Upper lobe of right lung (tissue), 1 donor: Measurements from ENCODE around the gene RELT. TPM values are rescaled to one million over a fixed set of nuclear protein-coding genes. Genes with fewer than 3 reads are reported as not detected.

Experiments
- ATAC-seq: fragments of 200-7000 bp; cut with Tn5 transposase; one replicate; pipeline ENCODE4 v1.9.1; 2020; ENCODE audit warnings: mild to moderate bottlenecking, moderate library complexity
- DNase-seq: peaks from one replicate; pipeline ENCODE4 v3.0.0-alpha.2; 2020
- H3K27ac ChIP-seq: fragments of 200-600 bp; one replicate; pipeline ENCODE4 v1.8.0; 2022
- H3K27me3 ChIP-seq: fragments of 200-600 bp; one replicate; pipeline ENCODE4 v1.8.0; 2022; ENCODE audit warnings: mild to moderate bottlenecking
- H3K36me3 ChIP-seq: fragments of 200-600 bp; one replicate; pipeline ENCODE4 v1.8.0; 2022
- H3K4me1 ChIP-seq: fragments of 200-600 bp; one replicate; pipeline ENCODE4 v1.8.0; 2022
- H3K4me3 ChIP-seq: fragments of 200-600 bp; one replicate; pipeline ENCODE4 v1.8.0; 2022; ENCODE audit warnings: mild to moderate bottlenecking
- H3K9me3 ChIP-seq: fragments of 200-600 bp; one replicate; pipeline ENCODE4 v1.8.0; 2022
- CTCF ChIP-seq: fragments of 200-600 bp; IDR thresholded peaks from one replicate; pipeline ENCODE4 v1.8.0; 2022; ENCODE audit warnings: antibody characterized with exemption
- intact Hi-C: fragments of 100-400 bp; cut with DNase I; formaldehyde crosslinking; loops from one replicate; pipeline ENCODE4 v1.11.0; 2022
- total RNA-seq: library from RNA; stranded (reverse); fragmentation: NEBNext Ultra II Directional; extraction: Animal tissue kit (Norgen Biotek cat#: 25700); gene quantifications from one replicate; pipeline ENCODE4 v1.2.1, GENCODE V29; 2021
- donor health status: DM: no; HTN: yes; CAD: no; lungs with severe emphysema.

The RELT gene
- total RNA-seq, 1 donor from 2014 or later: 11.7 TPM

DNA sequence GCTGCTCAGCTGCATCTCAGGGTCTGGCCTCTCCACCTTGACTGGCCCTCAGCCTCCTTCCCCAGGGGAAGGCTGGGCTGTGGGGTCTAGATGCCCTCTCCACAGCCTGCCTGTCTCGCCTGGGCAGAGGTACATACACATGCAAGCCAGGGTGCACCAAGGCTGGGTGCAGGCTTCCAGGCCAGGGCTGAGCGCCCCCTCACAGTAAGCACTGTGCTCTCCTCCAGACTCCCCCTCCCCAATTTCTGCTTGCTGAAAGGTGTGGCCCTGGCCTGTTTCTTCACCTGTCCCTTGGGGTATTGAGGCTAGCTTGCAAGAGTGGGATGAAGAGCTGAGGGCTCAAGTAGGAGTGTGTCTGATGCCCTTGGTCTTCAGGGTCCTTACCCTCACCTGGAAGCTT, 22.5 kb downstream of the RELT start:
- Histone ChIP-seq H3K4me3 (no peak overlapping the region), H3K36me3 (peaks cover 7% of the 10 kb centered on the region), H3K27ac (no peak overlapping the region), H3K9me3 (no peaks in the 10 kb centered on the region), H3K4me1 (no peaks in the 10 kb centered on the region), H3K27me3 (no peaks in the 10 kb centered on the region)
- no peak for TF ChIP-seq CTCF
- ATAC-seq (no peak), DNase-seq (peak; percentile 23)
- intact Hi-C loops: no loop called here

- Histone ChIP-seq H3K27me3 (no peaks in the 10 kb centered on the region), H3K4me3 (no peak overlapping the region), H3K36me3 (peaks cover 7% of the 10 kb centered on the region), H3K9me3 (no peaks in the 10 kb centered on the region), H3K4me1 (no peaks in the 10 kb centered on the region), H3K27ac (no peak overlapping the region)
- no peak for ATAC-seq
- intact Hi-C loops: no loop called here
- peak; percentile 40 for DNase-seq
- TF ChIP-seq CTCF: no peak
Measured at GRCh38 chr11:73399159-73399590, 23.0 kb downstream of the RELT start.

GRCh38 chr11:73399636-73400035, 23.4 kb downstream of the RELT start:
- H3K9me3 ChIP-seq: no peaks in the 10 kb centered on the region
- no peak for TF ChIP-seq CTCF
- intact Hi-C loops: no loop called here
- H3K27ac ChIP-seq: no peak overlapping the region
- no peaks in the 10 kb centered on the region for H3K4me1 ChIP-seq
- H3K36me3 ChIP-seq: peaks cover 7% of the 10 kb centered on the region
- H3K27me3 ChIP-seq: no peaks in the 10 kb centered on the region
- ATAC-seq (no peak), DNase-seq (peak; percentile 48)
- H3K4me3 ChIP-seq: no peak overlapping the region

GRCh38 chr11:73400293-73400692, 24.1 kb downstream of the RELT start:
- DNase-seq (no peak), ATAC-seq (no peak)
- H3K9me3 ChIP-seq: no peaks in the 10 kb centered on the region
- H3K4me1 ChIP-seq: no peaks in the 10 kb centered on the region
- no peak for TF ChIP-seq CTCF
- peaks cover 7% of the 10 kb centered on the region for H3K36me3 ChIP-seq
- intact Hi-C loops: no loop called here
- no peak overlapping the region for H3K4me3 ChIP-seq
- H3K27ac ChIP-seq: no peak overlapping the region
- H3K27me3 ChIP-seq: no peaks in the 10 kb centered on the region

DNA sequence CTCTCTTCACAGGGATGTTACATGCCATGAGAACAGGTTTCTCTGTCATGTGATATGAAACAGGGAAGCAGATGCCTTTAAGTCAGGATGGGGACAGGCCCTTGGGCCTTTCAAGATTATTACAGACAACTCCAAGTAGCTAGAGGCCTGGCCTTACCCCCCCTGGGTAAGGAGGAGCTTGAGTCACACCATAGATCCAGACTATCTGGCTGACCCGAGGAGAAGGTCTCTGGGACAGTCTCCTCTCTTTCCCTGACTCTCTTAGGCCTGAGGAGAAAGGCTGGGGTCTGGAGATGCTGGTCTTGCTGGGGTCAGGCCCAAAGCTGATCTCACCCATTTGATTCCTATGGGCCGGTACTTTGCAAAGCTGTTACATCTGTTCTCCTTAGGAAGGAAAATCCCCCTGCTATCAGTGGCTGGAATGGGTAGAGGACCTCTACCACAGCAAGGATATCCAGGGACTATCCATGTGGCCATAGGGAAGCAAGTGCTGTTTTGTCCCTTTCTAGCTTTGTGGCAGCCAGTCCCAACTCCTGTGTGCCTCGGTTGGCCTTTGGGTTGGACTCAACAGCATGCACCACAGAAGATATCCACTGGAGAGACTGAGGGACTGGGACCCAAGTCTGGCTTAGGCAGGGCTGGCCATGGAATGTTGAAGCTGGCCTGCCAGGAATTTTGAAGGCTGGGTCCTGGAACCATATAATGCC, 25.2 kb downstream of the RELT start:
- DNase-seq: no peak

More for the DNA sequence above, 25.2 kb downstream of the RELT start:
- no peaks in the 10 kb centered on the region for H3K27me3 ChIP-seq
- no peak for ATAC-seq
- no peak overlapping the region for H3K4me3 ChIP-seq
- H3K4me1 ChIP-seq: no peaks in the 10 kb centered on the region
- peaks cover 7% of the 10 kb centered on the region for H3K36me3 ChIP-seq
- no peak for TF ChIP-seq CTCF
- intact Hi-C loops: no loop called here
- H3K27ac ChIP-seq: no peak overlapping the region
- H3K9me3 ChIP-seq: no peaks in the 10 kb centered on the region
